ENCODE results near the gene KLHL8. TPM values are rescaled to one million over a fixed set of nuclear protein-coding genes. Genes with fewer than 3 reads are reported as not detected.

Gene KLHL8
- total RNA-seq, 5 donors from 2014 or later (not counting 1 experiment from before 2014, with no cell fraction given): 8.5 to 11.8 (median 9.8) TPM

DNA sequence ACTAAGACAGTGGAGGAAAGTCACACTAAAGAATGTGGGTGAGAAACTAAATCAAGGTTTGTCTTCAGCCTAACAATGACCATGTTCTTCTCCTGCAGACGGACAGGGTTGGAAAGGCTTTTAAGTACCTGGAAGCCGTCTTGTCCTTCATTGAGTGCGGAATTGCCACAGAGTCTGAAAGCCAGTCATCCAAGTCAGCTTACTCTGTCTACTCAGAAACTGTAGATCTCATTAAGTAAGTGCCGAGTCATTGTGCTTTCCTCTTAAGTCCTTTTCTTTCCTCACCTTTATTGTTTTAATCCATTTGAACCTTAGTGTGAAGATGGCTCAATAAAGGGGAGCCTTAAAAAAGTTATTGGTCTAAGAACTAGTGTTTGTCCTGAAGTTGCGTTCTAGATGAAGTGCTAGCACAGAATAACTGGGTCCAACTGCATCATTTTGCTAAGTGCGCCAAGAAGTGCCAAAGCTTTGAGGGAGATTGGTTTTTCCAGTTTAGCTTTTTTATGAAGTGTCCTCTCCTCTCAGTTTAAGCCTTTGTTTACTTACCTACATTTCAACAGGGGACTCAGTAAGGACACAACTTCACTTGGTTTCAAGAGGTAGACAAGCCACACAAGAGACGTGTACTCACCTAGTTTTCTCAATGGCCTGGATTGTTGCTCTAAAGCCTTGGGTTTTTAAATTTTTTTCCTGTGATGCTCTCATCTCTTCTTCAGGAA, 89.3 kb downstream of the KLHL8 start:
- no peak for DNase-seq
- Histone ChIP-seq H3K4me1 (ENCODE audit: control insufficient read depth in 1 of 2, extremely low read depth in 1 of 2, insufficient read depth in 2 of 2, low read length in 2 of 2) (no peaks in the 10 kb centered on the region), H3K27me3 (replicated peaks in 1 of 2; ENCODE audit: control insufficient read depth in 2 of 2, extremely low read depth in 1 of 2, insufficient read depth in 2 of 2, low read length in 1 of 2) (no peaks in the 10 kb centered on the region), H3K9me3 (no peaks in the 10 kb centered on the region), H3K36me3 (ENCODE audit: control insufficient read depth in 2 of 2, extremely low read depth in 1 of 2, insufficient read depth in 1 of 2, low read length in 1 of 2) (peaks cover 16 to 79% of the 10 kb centered on the region in 2 donors), H3K27ac (ENCODE audit: low read length) (no peak overlapping the region), H3K4me3 (ENCODE audit: control insufficient read depth in 1 of 2, extremely low read depth in 1 of 2, low read length in 1 of 2) (no peak overlapping the region)
- Mint-ChIP-seq H3K9me3 (no peaks in the 10 kb centered on the region), H3K36me3 (peaks cover 71% of the 10 kb centered on the region), H3K27ac (no peak overlapping the region), H3K4me3 (no peak overlapping the region), H3K4me1 (no peaks in the 10 kb centered on the region), H3K27me3 (no peaks in the 10 kb centered on the region)
- CTCF ChIA-PET: no interaction called here
- ATAC-seq (replicated peaks in 1 of 4): no peak
- WGBS (ENCODE audit: insufficient coverage): 100% methylated on average over 1 of the region's 7 CpGs
- POLR2A ChIA-PET: no interaction called here

DNA sequence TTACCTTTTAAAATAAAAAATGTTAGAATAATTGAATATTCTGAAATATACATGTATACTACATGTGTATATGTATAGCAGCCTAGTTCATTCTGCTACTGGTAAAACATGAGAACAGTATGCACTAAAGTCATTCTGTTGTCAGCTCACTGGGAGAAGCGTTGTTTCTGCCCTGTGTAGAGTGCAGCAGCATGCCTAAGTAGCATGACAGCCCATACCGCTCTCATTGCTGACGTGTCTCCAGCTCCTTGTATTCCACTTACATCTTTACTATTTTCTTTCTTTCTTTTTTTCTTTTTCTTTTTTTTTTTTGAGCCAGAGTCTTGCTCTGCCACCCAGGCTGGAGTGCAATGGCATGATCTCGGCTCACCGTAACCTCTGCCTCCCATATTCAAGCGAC, 90.7 kb downstream of the KLHL8 start:
- no peak overlapping the region for H3K27ac Mint-ChIP-seq
- Histone ChIP-seq H3K27me3 (replicated peaks in 1 of 2; ENCODE audit: control insufficient read depth in 2 of 2, extremely low read depth in 1 of 2, insufficient read depth in 2 of 2, low read length in 1 of 2) (no peaks in the 10 kb centered on the region), H3K36me3 (ENCODE audit: control insufficient read depth in 2 of 2, extremely low read depth in 1 of 2, insufficient read depth in 1 of 2, low read length in 1 of 2) (peaks cover 16 to 79% of the 10 kb centered on the region in 2 donors), H3K4me3 (ENCODE audit: control insufficient read depth in 1 of 2, extremely low read depth in 1 of 2, low read length in 1 of 2) (no peak overlapping the region), H3K9me3 (no peaks in the 10 kb centered on the region), H3K27ac (ENCODE audit: low read length) (no peak overlapping the region), H3K4me1 (ENCODE audit: control insufficient read depth in 1 of 2, extremely low read depth in 1 of 2, insufficient read depth in 2 of 2, low read length in 2 of 2) (no peaks in the 10 kb centered on the region)
- no peaks in the 10 kb centered on the region for H3K27me3 Mint-ChIP-seq
- ChIA-PET POLR2A (interaction anchor here in 1 of 2 donors (0.6 kb wide), 1 partner anchor 234 kb away, joined by 3 read pairs; no protein-coding TSS in a partner anchor), CTCF (interaction anchor here in 1 of 2 donors (0.5 to 0.6 kb wide), 2 partner anchors 192 to 207 kb away, joined by 3 read pairs; no protein-coding TSS in a partner anchor)
- H3K36me3 Mint-ChIP-seq: peaks cover 73% of the 10 kb centered on the region
- whole genome bisulfite sequencing (ENCODE audit: insufficient coverage): 100% methylated on average over 2 of the region's 6 CpGs
- H3K4me1 Mint-ChIP-seq: no peaks in the 10 kb centered on the region
- no peaks in the 10 kb centered on the region for H3K9me3 Mint-ChIP-seq
- DNase-seq (no peak), ATAC-seq (replicated peaks in 1 of 4) (no peak)
- no peak overlapping the region for H3K4me3 Mint-ChIP-seq

DNA sequence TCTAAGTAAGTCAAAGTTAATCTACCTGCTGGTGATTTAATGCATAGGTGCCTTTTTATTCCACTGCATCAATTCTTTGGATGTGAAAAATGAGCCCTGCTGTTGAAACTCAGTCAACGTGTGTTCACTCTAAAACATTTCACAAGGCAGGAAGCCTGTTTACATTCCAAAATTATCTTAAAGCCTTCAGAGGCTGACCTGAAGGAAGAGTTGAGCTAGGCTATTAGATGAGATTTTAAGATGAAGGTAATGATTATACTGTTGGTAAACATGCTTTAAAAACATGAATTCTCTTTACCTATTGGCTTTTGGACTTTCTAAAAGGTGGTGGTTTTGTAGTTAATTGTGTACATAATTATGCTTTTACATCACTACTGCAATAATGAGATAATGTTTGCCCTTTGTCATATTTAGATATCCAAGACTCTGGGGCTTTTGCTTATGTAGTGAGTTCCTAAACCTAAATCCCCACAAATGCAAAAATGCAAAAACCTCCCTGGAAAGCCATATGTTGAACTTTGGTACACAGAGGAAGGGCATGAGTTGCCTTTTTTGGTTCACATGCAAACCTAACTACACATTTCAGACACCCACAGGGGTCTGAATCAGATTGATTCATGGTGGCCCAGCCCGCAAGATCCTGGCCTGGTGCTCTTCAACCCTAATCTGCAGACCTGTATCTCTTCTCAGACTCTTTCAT, 92.3 kb downstream of the KLHL8 start:
- H3K36me3 ChIP-seq (ENCODE audit: control insufficient read depth in 2 of 2, extremely low read depth in 1 of 2, insufficient read depth in 1 of 2, low read length in 1 of 2): peaks cover 9 to 75% of the 10 kb centered on the region in 2 donors
- DNase-seq (no peak), ATAC-seq (replicated peaks in 1 of 4) (no peak)
- no peak overlapping the region for H3K4me3 Mint-ChIP-seq
- no peaks in the 10 kb centered on the region for H3K9me3 ChIP-seq
- ChIA-PET POLR2A (no interaction called here), CTCF (no interaction called here)
- no peaks in the 10 kb centered on the region for H3K4me1 ChIP-seq (ENCODE audit: control insufficient read depth in 1 of 2, extremely low read depth in 1 of 2, insufficient read depth in 2 of 2, low read length in 2 of 2)
- H3K27me3 ChIP-seq (replicated peaks in 1 of 2; ENCODE audit: control insufficient read depth in 2 of 2, extremely low read depth in 1 of 2, insufficient read depth in 2 of 2, low read length in 1 of 2): no peaks in the 10 kb centered on the region
- peaks cover 64% of the 10 kb centered on the region for H3K36me3 Mint-ChIP-seq
- no peak overlapping the region for H3K4me3 ChIP-seq (ENCODE audit: control insufficient read depth in 1 of 2, extremely low read depth in 1 of 2, low read length in 1 of 2)
- H3K4me1 Mint-ChIP-seq: no peaks in the 10 kb centered on the region
- no peaks in the 10 kb centered on the region for H3K9me3 Mint-ChIP-seq
- 100% methylated on average over 1 of the region's 2 CpGs for WGBS (ENCODE audit: insufficient coverage)
- H3K27ac ChIP-seq (ENCODE audit: low read length): no peak overlapping the region
- no peak overlapping the region for H3K27ac Mint-ChIP-seq
- no peaks in the 10 kb centered on the region for H3K27me3 Mint-ChIP-seq

DNA sequence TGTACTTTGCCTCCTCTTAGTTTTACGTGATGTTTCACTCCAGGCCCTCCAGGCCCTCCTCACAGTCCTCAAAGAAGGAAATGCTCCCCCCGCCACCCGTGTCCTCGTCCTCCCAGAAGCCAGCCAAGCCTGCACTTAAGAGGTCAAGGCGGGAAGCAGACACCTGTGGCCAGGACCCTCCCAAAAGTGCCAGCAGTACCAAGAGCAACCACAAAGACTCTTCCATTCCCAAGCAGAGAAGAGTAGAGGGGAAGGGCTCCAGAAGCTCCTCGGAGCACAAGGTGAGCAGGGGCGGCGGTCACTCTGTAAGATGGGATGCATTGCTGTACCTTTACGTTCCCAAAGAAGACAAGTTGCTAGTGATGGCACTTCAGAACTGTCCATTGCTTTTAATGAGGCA, 94.4 kb downstream of the KLHL8 start:
- POLR2A ChIA-PET: interaction anchor here in 1 of 2 donors (0.6 kb wide), 1 partner anchor 188 kb away, joined by 3 read pairs; no protein-coding TSS in a partner anchor
- DNase-seq: no peak
- Histone ChIP-seq H3K27me3 (replicated peaks in 1 of 2; ENCODE audit: control insufficient read depth in 2 of 2, extremely low read depth in 1 of 2, insufficient read depth in 2 of 2, low read length in 1 of 2) (no peaks in the 10 kb centered on the region), H3K27ac (ENCODE audit: low read length) (no peak overlapping the region), H3K36me3 (ENCODE audit: control insufficient read depth in 2 of 2, extremely low read depth in 1 of 2, insufficient read depth in 1 of 2, low read length in 1 of 2) (peaks cover 9 to 62% of the 10 kb centered on the region in 2 donors), H3K4me1 (ENCODE audit: control insufficient read depth in 1 of 2, extremely low read depth in 1 of 2, insufficient read depth in 2 of 2, low read length in 2 of 2) (no peaks in the 10 kb centered on the region), H3K4me3 (ENCODE audit: control insufficient read depth in 1 of 2, extremely low read depth in 1 of 2, low read length in 1 of 2) (no peak overlapping the region), H3K9me3 (no peaks in the 10 kb centered on the region)
- H3K36me3 Mint-ChIP-seq: peaks cover 55% of the 10 kb centered on the region
- H3K4me1 Mint-ChIP-seq: peaks cover 7 to 15% (median 8%) of the 10 kb centered on the region in 3 donors
- CTCF ChIA-PET: interaction anchor here in 1 of 2 donors (0.7 kb wide), 1 partner anchor 30 kb away, joined by 3 read pairs; no protein-coding TSS in a partner anchor
- no peaks in the 10 kb centered on the region for H3K9me3 Mint-ChIP-seq
- WGBS (ENCODE audit: insufficient coverage): 90% methylated on average over 3 of the region's 9 CpGs
- no peaks in the 10 kb centered on the region for H3K27me3 Mint-ChIP-seq
- no peak overlapping the region for H3K4me3 Mint-ChIP-seq
- no peak overlapping the region for H3K27ac Mint-ChIP-seq
- ATAC-seq (replicated peaks in 1 of 4): no peak

DNA sequence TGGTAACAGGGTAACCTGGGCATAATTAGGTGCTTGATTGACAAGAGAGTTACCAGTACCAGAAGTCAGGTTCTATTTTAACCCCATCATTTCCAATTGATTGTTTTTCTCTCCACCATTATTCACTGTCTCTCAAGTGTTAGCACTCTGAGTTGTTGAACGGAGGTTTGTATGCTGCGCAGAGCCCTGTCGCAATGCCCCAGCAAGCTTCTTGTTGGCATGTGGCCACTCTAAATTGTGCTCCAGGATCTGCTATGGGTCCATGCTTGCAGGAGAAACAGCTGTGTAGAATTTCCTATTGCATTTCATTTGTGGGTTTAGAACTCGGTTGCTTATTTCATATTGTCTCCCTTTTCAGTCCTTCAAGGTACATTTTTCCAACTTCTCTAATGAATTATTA, 98.2 kb downstream of the KLHL8 start:
- DNase-seq (no peak), ATAC-seq (replicated peaks in 1 of 4) (no peak)
- no peaks in the 10 kb centered on the region for H3K9me3 ChIP-seq
- H3K36me3 ChIP-seq (ENCODE audit: control insufficient read depth in 2 of 2, extremely low read depth in 1 of 2, insufficient read depth in 1 of 2, low read length in 1 of 2): peaks cover 5 to 57% of the 10 kb centered on the region in 2 donors
- no peaks in the 10 kb centered on the region for H3K27me3 ChIP-seq (replicated peaks in 1 of 2; ENCODE audit: control insufficient read depth in 2 of 2, extremely low read depth in 1 of 2, insufficient read depth in 2 of 2, low read length in 1 of 2)
- peaks cover 28 to 32% (median 29%) of the 10 kb centered on the region in 3 donors for H3K4me1 Mint-ChIP-seq
- no peaks in the 10 kb centered on the region for H3K27me3 Mint-ChIP-seq
- no peak overlapping the region for H3K4me3 ChIP-seq (ENCODE audit: control insufficient read depth in 1 of 2, extremely low read depth in 1 of 2, low read length in 1 of 2)
- 100% methylated on average over 3 of the region's 4 CpGs for WGBS (ENCODE audit: insufficient coverage)
- H3K4me1 ChIP-seq (ENCODE audit: control insufficient read depth in 1 of 2, extremely low read depth in 1 of 2, insufficient read depth in 2 of 2, low read length in 2 of 2): no peaks in the 10 kb centered on the region
- ChIA-PET CTCF (no interaction called here), POLR2A (no interaction called here)
- no peaks in the 10 kb centered on the region for H3K9me3 Mint-ChIP-seq
- H3K4me3 Mint-ChIP-seq: no peak overlapping the region
- no peak overlapping the region for H3K27ac Mint-ChIP-seq
- peaks cover 62% of the 10 kb centered on the region for H3K36me3 Mint-ChIP-seq
- no peak overlapping the region for H3K27ac ChIP-seq (ENCODE audit: low read length)

DNA sequence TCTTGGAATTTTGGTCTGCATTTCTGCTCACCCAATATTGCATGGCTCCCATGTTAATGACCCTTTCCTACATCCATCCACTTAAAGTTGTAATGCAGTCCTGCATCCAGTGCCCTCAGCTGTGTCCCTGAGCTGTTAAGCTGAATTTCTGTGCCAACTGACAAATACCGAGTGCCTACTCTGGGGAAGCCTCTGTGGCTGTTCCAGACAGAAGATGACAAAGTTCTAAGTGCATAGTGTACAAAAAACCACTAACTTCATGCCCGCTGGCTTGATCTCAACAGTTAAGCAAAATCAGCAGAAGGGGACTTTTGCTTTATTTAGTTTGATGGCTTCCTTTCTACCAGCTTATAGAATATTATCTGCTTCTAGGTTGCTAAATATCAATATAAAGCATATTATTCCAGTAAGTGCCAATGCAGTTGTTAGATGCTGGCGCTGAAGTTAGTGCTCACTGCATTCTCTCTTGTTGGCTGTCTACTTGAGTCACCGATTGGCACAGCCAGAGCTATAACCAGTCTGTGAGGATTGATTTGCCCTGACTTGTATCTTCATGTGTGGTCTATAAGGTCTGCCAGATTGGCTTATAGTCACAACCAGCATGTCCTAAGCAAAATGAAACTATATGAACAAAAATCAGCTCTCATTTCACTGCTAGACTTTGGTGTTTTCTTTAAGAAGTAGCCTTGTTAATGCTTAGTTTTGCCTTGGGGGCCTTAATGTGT, 98.9 kb downstream of the KLHL8 start:
- CTCF ChIA-PET: no interaction called here
- Mint-ChIP-seq H3K9me3 (no peaks in the 10 kb centered on the region), H3K27ac (peak overlapping the region in 1 of 2 donors; percentile 41), H3K27me3 (no peaks in the 10 kb centered on the region), H3K4me1 (peaks cover 29 to 32% (median 29%) of the 10 kb centered on the region in 3 donors), H3K36me3 (peaks cover 61% of the 10 kb centered on the region), H3K4me3 (no peak overlapping the region)
- peaks cover 0 to 59% of the 10 kb centered on the region in 2 donors for H3K36me3 ChIP-seq (ENCODE audit: control insufficient read depth in 2 of 2, extremely low read depth in 1 of 2, insufficient read depth in 1 of 2, low read length in 1 of 2)
- no peak overlapping the region for H3K4me3 ChIP-seq (ENCODE audit: control insufficient read depth in 1 of 2, extremely low read depth in 1 of 2, low read length in 1 of 2)
- no peaks in the 10 kb centered on the region for H3K27me3 ChIP-seq (replicated peaks in 1 of 2; ENCODE audit: control insufficient read depth in 2 of 2, extremely low read depth in 1 of 2, insufficient read depth in 2 of 2, low read length in 1 of 2)
- no peaks in the 10 kb centered on the region for H3K4me1 ChIP-seq (ENCODE audit: control insufficient read depth in 1 of 2, extremely low read depth in 1 of 2, insufficient read depth in 2 of 2, low read length in 2 of 2)
- 96% methylated on average over 3 of the region's 4 CpGs for WGBS (ENCODE audit: insufficient coverage)
- no peaks in the 10 kb centered on the region for H3K9me3 ChIP-seq
- H3K27ac ChIP-seq (ENCODE audit: low read length): no peak overlapping the region
- ATAC-seq (replicated peaks in 1 of 4) (no peak), DNase-seq (no peak)
- POLR2A ChIA-PET: no interaction called here
